ENCODE measurements around the gene GLG1.

DNA sequence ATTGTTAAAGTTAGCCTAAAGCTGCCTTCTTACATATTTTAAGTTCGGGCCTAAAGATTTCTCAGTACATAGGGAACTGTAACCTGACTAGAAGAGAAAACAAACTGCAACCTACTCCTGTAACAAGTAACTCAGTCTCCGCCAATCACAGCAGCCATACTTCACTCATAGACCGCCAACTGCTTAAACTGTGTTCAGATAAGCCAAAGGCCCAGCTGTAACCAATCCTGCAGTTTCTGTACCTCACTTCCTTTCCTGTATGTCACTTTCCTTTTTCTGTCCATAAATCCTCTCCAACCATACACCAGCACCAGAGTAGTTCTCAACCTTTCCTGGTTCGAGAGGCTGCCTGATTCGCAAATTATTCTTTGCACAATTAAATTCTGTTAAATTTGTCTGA, 41.5 kb downstream of the GLG1 start:
- TF ChIP-seq POLR2A (IDR thresholded peaks at IDR 0.05; ENCODE audit: low read length) (no peak), GATA1 (IDR thresholded peaks at IDR 0.05; ENCODE audit: low read depth, low read length) (no peak)
